GM21423 (cell line): ENCODE results near the gene TAF12.
"Not testable (repeated sequence)": the region's sequence is repeated elsewhere in the genome, so short reads cannot be mapped to it uniquely, and the experiment has no call there.

ENCODE experiments used
- ATAC-seq: cut with Tn5 transposase; IDR thresholded peaks from one replicate; pipeline ENCODE4 v1.9.1; 2021; ENCODE audit warnings: mild to moderate bottlenecking, moderate library complexity; ENCODE audit not compliant: unreplicated experiment

The TAF12 gene

GRCh38 chr1:28645406-28645805, 2.5 kb upstream of the TAF12 start:
- not testable (repeated sequence) for ATAC-seq

- ATAC-seq, result no peak
These were observed 1.6 kb upstream of the TAF12 start for GRCh38 chr1:28644494-28644893.

GRCh38 chr1:28642056-28642846, 616 bp downstream of the TAF12 start:
- ATAC-seq, result peak; percentile 9

- ATAC-seq, result no peak
These were observed 2.1 kb downstream of the TAF12 start for GRCh38 chr1:28640766-28641165.

GRCh38 chr1:28632560-28632959, 10.3 kb downstream of the TAF12 start:
- ATAC-seq, result no peak

- ATAC-seq, result no peak
These were observed 11.2 kb downstream of the TAF12 start for GRCh38 chr1:28631713-28632112.

- no peak for ATAC-seq
These were observed 29.7 kb downstream of the TAF12 start for GRCh38 chr1:28613175-28613574.

GRCh38 chr1:28606771-28607170, 36.1 kb downstream of the TAF12 start:
- no peak for ATAC-seq

GRCh38 chr1:28604962-28605361, 37.9 kb downstream of the TAF12 start:
- no peak for ATAC-seq

GRCh38 chr1:28604411-28604810, 38.5 kb downstream of the TAF12 start:
- ATAC-seq, result no peak

GRCh38 chr1:28602536-28603439, 40.1 kb downstream of the TAF12 start:
- no peak for ATAC-seq

- ATAC-seq, result no peak
These were observed 41.2 kb downstream of the TAF12 start for GRCh38 chr1:28601696-28602095.

- not testable (repeated sequence) for ATAC-seq
These were observed 46.6 kb downstream of the TAF12 start for GRCh38 chr1:28596276-28596675.

- no peak for ATAC-seq
These were observed 47.3 kb downstream of the TAF12 start for GRCh38 chr1:28595412-28596191.

GRCh38 chr1:28594686-28595411, 48.0 kb downstream of the TAF12 start:
- ATAC-seq, result not testable (repeated sequence)

- not testable (repeated sequence) for ATAC-seq
These were observed 48.9 kb downstream of the TAF12 start for GRCh38 chr1:28593988-28594356.

GRCh38 chr1:28592321-28593071, 50.4 kb downstream of the TAF12 start:
- ATAC-seq, result peak; percentile 51

GRCh38 chr1:28591708-28592320, 51.1 kb downstream of the TAF12 start, which contains the start of gene RAB42:
TSS of gene RAB42 (plus strand) at chr1:28592265. CDS start at chr1:28592512, 247 bp downstream.
- peak; percentile 50 for ATAC-seq
